ENCODE measurements around the gene LYSMD2.

The LYSMD2 gene

DNA sequence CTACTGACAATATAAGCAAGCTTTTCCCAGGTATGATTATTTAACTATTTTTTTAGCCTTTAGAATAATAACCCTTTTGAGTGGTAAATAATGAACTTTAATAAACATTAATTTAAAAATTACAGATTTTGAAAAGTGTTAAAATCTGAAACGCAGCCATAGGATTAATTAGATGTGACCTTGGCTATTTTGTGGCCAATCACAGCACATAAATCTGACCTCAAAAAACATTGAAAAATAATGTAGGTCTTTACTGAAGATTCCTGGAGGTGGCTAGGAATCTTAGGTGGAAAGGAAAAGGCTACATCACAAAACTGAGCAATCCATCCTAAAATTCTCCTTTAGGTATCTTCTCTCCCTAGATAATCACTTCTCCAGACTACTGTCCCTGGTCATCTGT lies 38.1 kb downstream of the LYSMD2 start:
- Histone ChIP-seq H3K4me3 (ENCODE audit: insufficient read depth, low read depth, low read length) (no peak overlapping the region), H3K9me3 (ENCODE audit: control insufficient read depth, low read length) (no peaks in the 10 kb centered on the region), H3K27ac (ENCODE audit: insufficient read depth, low read depth, low read length, poor library complexity, severe bottlenecking) (no peak overlapping the region), H3K27me3 (ENCODE audit: control insufficient read depth, insufficient read depth, low read length, poor library complexity, severe bottlenecking) (no peaks in the 10 kb centered on the region), H3K4me1 (ENCODE audit: control insufficient read depth, insufficient read depth, low read length) (no peaks in the 10 kb centered on the region), H3K36me3 (ENCODE audit: control insufficient read depth, insufficient read depth, low read length) (no peaks in the 10 kb centered on the region)
- WGBS, 2 experiments = 100% methylated on average over 1 of the region's 1 CpG; no CpG with 5 or more reads in 1 of the 2 experiments

DNA sequence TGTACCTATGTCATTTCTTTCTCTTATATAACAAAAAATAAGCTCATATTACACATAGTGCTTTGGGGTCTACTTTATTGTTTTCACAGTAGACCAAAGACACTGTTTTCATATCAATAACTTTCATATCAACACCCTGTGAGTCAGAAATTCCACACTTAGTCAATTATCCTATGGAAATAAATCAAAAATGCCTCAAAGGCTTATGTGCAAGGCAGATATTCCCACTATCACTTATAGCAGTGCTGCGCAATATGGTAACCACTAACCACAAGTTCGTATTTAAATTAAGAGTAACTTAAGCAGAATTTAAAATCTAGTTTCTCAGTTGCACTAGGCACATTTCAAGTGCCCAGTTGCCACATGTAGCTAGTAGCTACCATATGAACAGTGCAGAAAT lies 40.3 kb downstream of the LYSMD2 start:
- Histone ChIP-seq H3K27me3 (ENCODE audit: control insufficient read depth, insufficient read depth, low read length, poor library complexity, severe bottlenecking) (no peaks in the 10 kb centered on the region), H3K4me3 (ENCODE audit: insufficient read depth, low read depth, low read length) (no peak overlapping the region), H3K36me3 (ENCODE audit: control insufficient read depth, insufficient read depth, low read length) (no peaks in the 10 kb centered on the region), H3K4me1 (ENCODE audit: control insufficient read depth, insufficient read depth, low read length) (no peaks in the 10 kb centered on the region), H3K9me3 (ENCODE audit: control insufficient read depth, low read length) (no peaks in the 10 kb centered on the region), H3K27ac (ENCODE audit: insufficient read depth, low read depth, low read length, poor library complexity, severe bottlenecking) (no peak overlapping the region)
- 97 to 98% methylated on average over 2 of the region's 2 CpGs for WGBS, 2 experiments

DNA sequence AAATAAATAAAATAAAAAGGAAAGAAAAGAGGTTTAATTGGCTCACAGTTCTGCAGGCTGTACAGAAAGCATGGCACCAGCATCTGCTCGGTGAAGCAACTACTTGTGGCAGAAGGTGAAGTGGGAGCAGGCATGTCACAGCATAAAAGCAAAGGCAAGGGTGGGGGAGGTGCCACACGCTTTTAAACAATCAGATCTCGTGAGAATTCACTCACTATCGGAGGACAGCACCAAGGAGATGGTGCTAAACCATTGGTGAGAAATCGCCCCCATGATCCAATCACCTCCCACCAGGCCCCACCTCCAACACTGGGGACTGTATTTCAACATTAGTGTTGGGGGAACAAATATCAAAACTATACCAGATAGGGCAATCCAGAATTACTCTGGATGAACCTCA lies 40.9 kb downstream of the LYSMD2 start:
- no peaks in the 10 kb centered on the region for H3K36me3 ChIP-seq (ENCODE audit: control insufficient read depth, insufficient read depth, low read length)
- no peaks in the 10 kb centered on the region for H3K9me3 ChIP-seq (ENCODE audit: control insufficient read depth, low read length)
- H3K4me3 ChIP-seq (ENCODE audit: insufficient read depth, low read depth, low read length) = no peak overlapping the region
- H3K27me3 ChIP-seq (ENCODE audit: control insufficient read depth, insufficient read depth, low read length, poor library complexity, severe bottlenecking) = no peaks in the 10 kb centered on the region
- H3K4me1 ChIP-seq (ENCODE audit: control insufficient read depth, insufficient read depth, low read length) = no peaks in the 10 kb centered on the region
- no peak overlapping the region for H3K27ac ChIP-seq (ENCODE audit: insufficient read depth, low read depth, low read length, poor library complexity, severe bottlenecking)
- 90 to 93% methylated on average over 4 to 5 of the region's 5 CpGs for WGBS, 2 experiments

DNA sequence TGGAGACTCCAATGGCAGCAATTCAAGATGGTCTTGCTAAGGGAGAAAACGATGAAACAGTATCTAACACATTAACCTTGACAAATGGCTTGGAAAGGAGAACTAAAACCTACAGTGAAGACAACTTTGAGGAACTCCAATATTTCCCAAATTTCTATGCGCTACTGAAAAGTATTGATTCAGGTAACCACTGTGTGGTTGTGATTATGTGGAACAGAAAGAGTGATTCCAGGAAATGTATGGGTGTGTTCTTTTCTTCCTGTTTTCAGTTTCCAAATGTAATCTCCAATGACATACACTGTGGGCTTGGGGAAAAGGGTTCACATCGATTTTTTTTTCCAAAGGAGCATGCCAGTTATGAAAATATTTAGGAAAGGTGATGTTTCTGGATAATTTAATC lies 45.3 kb downstream of the LYSMD2 start:
- WGBS, 2 experiments = 92 to 94% methylated on average over 2 to 3 of the region's 3 CpGs
- no peaks in the 10 kb centered on the region for H3K36me3 ChIP-seq (ENCODE audit: control insufficient read depth, insufficient read depth, low read length)
- no peaks in the 10 kb centered on the region for H3K9me3 ChIP-seq (ENCODE audit: control insufficient read depth, low read length)
- no peak overlapping the region for H3K4me3 ChIP-seq (ENCODE audit: insufficient read depth, low read depth, low read length)
- H3K27me3 ChIP-seq (ENCODE audit: control insufficient read depth, insufficient read depth, low read length, poor library complexity, severe bottlenecking) = no peaks in the 10 kb centered on the region
- H3K27ac ChIP-seq (ENCODE audit: insufficient read depth, low read depth, low read length, poor library complexity, severe bottlenecking) = no peak overlapping the region
- H3K4me1 ChIP-seq (ENCODE audit: control insufficient read depth, insufficient read depth, low read length) = no peaks in the 10 kb centered on the region

DNA sequence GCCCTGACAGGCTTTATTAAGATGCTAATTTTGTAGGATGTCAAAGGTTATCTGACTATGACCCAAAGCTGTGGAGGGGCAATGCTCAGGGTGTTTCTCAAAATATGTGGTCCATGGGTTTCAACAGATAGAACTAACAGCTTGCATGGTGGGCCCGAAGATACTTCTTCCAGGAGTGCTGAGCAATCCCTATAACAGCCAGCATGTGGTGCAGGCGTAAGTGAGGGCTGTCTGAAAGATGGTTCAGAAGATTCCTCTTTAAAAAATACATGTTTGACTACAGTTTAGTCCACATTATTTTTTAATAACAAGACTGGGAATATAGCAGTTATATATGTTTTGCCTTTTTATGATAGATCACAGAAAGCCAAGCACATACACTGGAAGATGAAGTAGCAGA lies 48.6 kb downstream of the LYSMD2 start:
- WGBS, 2 experiments = 87% methylated on average over 2 of the region's 2 CpGs
- Histone ChIP-seq H3K27ac (ENCODE audit: insufficient read depth, low read depth, low read length, poor library complexity, severe bottlenecking) (no peak overlapping the region), H3K27me3 (ENCODE audit: control insufficient read depth, insufficient read depth, low read length, poor library complexity, severe bottlenecking) (no peaks in the 10 kb centered on the region), H3K4me3 (ENCODE audit: insufficient read depth, low read depth, low read length) (no peak overlapping the region), H3K9me3 (ENCODE audit: control insufficient read depth, low read length) (no peaks in the 10 kb centered on the region), H3K4me1 (ENCODE audit: control insufficient read depth, insufficient read depth, low read length) (no peaks in the 10 kb centered on the region), H3K36me3 (ENCODE audit: control insufficient read depth, insufficient read depth, low read length) (no peaks in the 10 kb centered on the region)

DNA sequence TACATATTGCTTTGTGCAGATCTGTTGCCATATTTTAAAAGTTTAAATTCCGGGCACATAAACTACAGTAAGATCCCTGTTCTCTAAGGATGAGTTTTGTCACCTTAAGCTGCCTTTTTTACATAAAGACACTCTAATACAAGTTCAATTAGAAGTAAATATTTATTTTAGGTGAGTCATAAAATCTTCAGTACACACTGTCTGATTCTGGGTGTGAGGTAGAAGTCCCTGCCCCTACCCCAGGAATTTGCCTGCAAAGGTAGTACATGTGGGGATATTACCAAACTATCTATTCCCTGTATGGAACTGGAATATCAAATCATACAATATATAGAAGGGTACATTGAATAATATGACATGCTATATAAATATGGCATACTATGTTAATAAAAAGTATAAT lies 49.9 kb downstream of the LYSMD2 start:
- WGBS, 2 experiments = 0% methylated on average over 1 of the region's 1 CpG
- no peaks in the 10 kb centered on the region for H3K27me3 ChIP-seq (ENCODE audit: control insufficient read depth, insufficient read depth, low read length, poor library complexity, severe bottlenecking)
- no peak overlapping the region for H3K4me3 ChIP-seq (ENCODE audit: insufficient read depth, low read depth, low read length)
- no peaks in the 10 kb centered on the region for H3K36me3 ChIP-seq (ENCODE audit: control insufficient read depth, insufficient read depth, low read length)
- H3K4me1 ChIP-seq (ENCODE audit: control insufficient read depth, insufficient read depth, low read length) = no peaks in the 10 kb centered on the region
- no peaks in the 10 kb centered on the region for H3K9me3 ChIP-seq (ENCODE audit: control insufficient read depth, low read length)
- no peak overlapping the region for H3K27ac ChIP-seq (ENCODE audit: insufficient read depth, low read depth, low read length, poor library complexity, severe bottlenecking)

DNA sequence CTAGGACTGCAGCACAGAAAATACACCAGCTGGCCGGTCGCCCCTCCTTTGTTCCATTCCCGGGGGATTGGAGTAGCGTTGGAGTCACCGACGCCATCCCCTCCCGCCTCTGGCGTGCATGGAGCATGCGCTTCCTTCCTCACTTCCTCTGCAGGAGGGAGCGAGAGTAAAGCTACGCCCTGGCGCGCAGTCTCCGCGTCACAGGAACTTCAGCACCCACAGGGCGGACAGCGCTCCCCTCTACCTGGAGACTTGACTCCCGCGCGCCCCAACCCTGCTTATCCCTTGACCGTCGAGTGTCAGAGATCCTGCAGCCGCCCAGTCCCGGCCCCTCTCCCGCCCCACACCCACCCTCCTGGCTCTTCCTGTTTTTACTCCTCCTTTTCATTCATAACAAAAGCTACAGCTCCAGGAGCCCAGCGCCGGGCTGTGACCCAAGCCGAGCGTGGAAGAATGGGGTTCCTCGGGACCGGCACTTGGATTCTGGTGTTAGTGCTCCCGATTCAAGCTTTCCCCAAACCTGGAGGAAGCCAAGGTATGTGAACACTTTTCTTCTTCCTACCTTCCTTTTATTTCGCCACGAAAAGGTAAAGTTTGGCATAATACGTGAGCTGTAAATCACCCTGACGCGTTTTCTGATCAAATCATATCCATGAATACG lies 56.0 kb downstream of the LYSMD2 start, which contains the start of gene SCG3:
Gene SCG3, plus strand, starts transcription at position 201 of the 661 bp plus-strand sequence. Its CDS starts 253 bp downstream, at position 454.
- H3K36me3 ChIP-seq (ENCODE audit: control insufficient read depth, insufficient read depth, low read length) = no peaks in the 10 kb centered on the region
- peak within 1 kb of the TSS; percentile 33 for H3K4me3 ChIP-seq (ENCODE audit: insufficient read depth, low read depth, low read length)
- 1% methylated on average over 38 of the region's 38 CpGs for WGBS, 2 experiments
- H3K27me3 ChIP-seq (ENCODE audit: control insufficient read depth, insufficient read depth, low read length, poor library complexity, severe bottlenecking) = peaks cover 12% of the 10 kb centered on the region
- H3K4me1 ChIP-seq (ENCODE audit: control insufficient read depth, insufficient read depth, low read length) = peaks cover 6% of the 10 kb centered on the region
- no peak within 1 kb of the TSS for H3K27ac ChIP-seq (ENCODE audit: insufficient read depth, low read depth, low read length, poor library complexity, severe bottlenecking)
- H3K9me3 ChIP-seq (ENCODE audit: control insufficient read depth, low read length) = no peaks in the 10 kb centered on the region

DNA sequence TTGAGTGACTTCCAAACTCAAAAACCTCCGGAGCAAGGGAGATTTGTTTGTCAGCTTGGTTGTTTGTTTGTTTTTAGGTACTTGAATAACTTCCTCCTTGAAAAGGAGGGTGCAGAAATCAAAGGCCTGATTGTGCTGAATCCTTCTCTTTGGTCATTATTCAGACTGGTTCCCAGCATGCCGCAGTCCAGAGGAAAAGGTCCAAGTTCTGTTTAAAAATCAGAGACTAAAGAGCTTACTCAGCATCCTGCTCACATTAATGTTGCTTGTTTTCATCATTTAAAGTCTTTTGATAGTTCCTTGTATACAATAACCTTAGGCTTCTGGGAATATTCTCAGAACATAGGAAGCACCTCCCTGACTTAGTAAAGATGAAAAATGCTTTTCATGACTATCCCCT lies 57.1 kb downstream of the LYSMD2 start:
- WGBS, 2 experiments = 83 to 92% methylated on average over 2 of the region's 2 CpGs

DNA sequence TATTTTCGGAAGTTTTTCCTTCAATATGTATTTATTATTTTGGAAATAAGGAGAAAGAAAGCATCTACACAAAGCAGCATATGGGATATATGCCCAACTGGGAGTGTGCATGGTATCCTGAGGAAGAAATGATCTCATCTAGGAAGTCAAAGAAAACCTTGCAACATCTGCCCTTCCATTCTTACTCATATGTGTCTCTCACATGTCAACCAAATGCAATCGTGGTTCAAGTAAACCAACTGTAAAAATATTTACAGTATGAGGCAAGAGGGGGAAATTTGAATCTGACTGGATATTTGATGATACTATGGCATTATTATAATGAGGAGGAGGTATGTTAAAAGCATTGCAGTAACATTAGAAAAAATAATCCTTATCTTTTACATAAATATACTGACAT lies 59.4 kb downstream of the LYSMD2 start:
- H3K27me3 ChIP-seq (ENCODE audit: control insufficient read depth, insufficient read depth, low read length, poor library complexity, severe bottlenecking) = peaks cover 12% of the 10 kb centered on the region
- no CpG with 5 or more reads among the region's 2 CpGs for WGBS, 2 experiments

More for the DNA sequence above, 57.1 kb downstream of the LYSMD2 start:
- no peak overlapping the region for H3K27ac ChIP-seq (ENCODE audit: insufficient read depth, low read depth, low read length, poor library complexity, severe bottlenecking)
- no peaks in the 10 kb centered on the region for H3K9me3 ChIP-seq (ENCODE audit: control insufficient read depth, low read length)
- no peaks in the 10 kb centered on the region for H3K36me3 ChIP-seq (ENCODE audit: control insufficient read depth, insufficient read depth, low read length)
- peaks cover 6% of the 10 kb centered on the region for H3K4me1 ChIP-seq (ENCODE audit: control insufficient read depth, insufficient read depth, low read length)
- peaks cover 12% of the 10 kb centered on the region for H3K27me3 ChIP-seq (ENCODE audit: control insufficient read depth, insufficient read depth, low read length, poor library complexity, severe bottlenecking)
- no peak overlapping the region for H3K4me3 ChIP-seq (ENCODE audit: insufficient read depth, low read depth, low read length)

DNA sequence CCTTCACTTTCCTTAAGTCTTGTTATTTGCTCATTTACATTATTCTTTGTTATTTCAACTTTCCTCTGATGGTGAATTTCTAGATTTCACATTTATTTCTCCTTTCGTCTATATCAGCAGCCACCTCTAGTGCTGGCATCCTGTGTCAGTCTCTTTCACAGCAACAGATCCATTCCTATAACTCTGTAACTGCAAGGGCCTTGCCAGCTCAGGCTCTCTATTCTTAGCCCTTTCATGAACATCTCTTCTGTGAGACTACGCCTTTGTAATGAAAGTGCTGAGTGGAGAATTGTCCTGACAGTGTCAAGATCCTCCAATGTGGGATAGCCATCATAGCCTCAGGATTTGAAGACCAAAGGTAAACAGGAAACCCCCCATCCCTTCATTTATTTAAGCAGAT lies 60.0 kb downstream of the LYSMD2 start:
- H3K27me3 ChIP-seq (ENCODE audit: control insufficient read depth, insufficient read depth, low read length, poor library complexity, severe bottlenecking) = peaks cover 12% of the 10 kb centered on the region
- peaks cover 13% of the 10 kb centered on the region for H3K4me1 ChIP-seq (ENCODE audit: control insufficient read depth, insufficient read depth, low read length)
- H3K9me3 ChIP-seq (ENCODE audit: control insufficient read depth, low read length) = no peaks in the 10 kb centered on the region
- H3K4me3 ChIP-seq (ENCODE audit: insufficient read depth, low read depth, low read length) = no peak overlapping the region
- no peak overlapping the region for H3K27ac ChIP-seq (ENCODE audit: insufficient read depth, low read depth, low read length, poor library complexity, severe bottlenecking)
- 92 to 96% methylated on average over 2 of the region's 2 CpGs for WGBS, 2 experiments
- H3K36me3 ChIP-seq (ENCODE audit: control insufficient read depth, insufficient read depth, low read length) = no peaks in the 10 kb centered on the region

More for the DNA sequence above, 59.4 kb downstream of the LYSMD2 start:
- Histone ChIP-seq H3K36me3 (ENCODE audit: control insufficient read depth, insufficient read depth, low read length) (no peaks in the 10 kb centered on the region), H3K9me3 (ENCODE audit: control insufficient read depth, low read length) (no peaks in the 10 kb centered on the region), H3K4me1 (ENCODE audit: control insufficient read depth, insufficient read depth, low read length) (peaks cover 7% of the 10 kb centered on the region), H3K27ac (ENCODE audit: insufficient read depth, low read depth, low read length, poor library complexity, severe bottlenecking) (no peak overlapping the region), H3K4me3 (ENCODE audit: insufficient read depth, low read depth, low read length) (no peak overlapping the region)
